GM19467 (cell line): Measurements from ENCODE around the gene SRGAP3.

ENCODE experiments used
- ATAC-seq: cut with Tn5 transposase; IDR thresholded peaks from one replicate; pipeline ENCODE4 v1.9.1; 2021; ENCODE audit warnings: mild to moderate bottlenecking, moderate library complexity; ENCODE audit not compliant: unreplicated experiment

Gene SRGAP3

DNA sequence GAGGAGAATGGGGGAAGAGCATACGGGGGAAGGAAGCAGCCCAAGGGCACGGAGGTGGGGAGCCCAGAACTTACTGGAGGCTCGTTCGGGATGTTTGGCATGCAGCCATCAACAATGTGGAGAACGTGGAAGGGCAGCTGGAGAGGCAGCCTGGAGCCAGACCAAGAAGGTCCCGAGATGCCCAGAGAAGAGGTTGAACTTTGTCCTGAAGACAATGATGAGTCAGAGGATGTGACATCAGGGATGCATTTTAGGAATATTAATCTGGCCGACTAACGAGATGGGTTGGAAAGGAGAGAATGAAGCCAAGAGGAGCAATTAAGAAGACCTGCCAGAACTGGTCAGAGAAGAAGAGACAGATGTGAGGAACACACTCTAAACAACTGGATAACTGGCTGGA, 98.2 kb downstream of the SRGAP3 start:
- no peak for ATAC-seq

DNA sequence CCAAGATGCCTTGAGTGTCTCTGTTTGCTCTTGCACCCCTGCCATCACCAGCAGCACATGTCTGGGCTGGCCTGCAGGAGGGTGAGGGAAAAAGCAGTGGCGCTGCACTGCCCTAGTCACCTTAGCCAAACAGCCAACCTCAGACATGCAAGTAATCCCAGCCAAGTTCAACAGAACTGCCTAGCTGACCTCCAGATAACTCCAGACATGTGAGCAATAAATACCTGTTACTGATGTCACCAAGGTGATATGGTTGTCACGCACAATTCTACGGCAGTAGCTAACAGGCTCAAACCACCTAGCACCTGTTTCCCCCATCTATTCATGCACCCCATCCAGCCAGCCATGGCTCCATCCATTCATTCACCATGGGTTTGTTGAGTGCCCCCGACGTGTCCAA, 99.9 kb downstream of the SRGAP3 start:
- ATAC-seq, result no peak

DNA sequence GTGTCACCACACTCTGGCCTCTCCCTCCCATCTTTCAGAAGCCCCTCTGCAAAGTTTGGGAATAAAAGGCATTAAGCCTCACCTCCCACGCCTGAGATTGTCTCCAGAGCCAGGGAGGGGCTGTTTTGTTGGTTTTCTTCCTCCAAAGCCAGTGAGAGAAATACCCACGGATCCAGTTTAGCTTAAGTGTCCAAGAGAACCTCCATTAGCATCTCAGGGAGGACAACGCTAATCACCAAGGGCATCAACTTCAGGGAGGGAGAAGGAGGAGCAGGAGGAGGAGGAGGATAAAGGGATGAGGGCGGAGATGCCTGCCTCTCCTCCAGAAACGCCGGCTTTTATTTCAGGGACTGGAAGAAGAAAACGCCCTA, 101.6 kb downstream of the SRGAP3 start:
- no peak for ATAC-seq

DNA sequence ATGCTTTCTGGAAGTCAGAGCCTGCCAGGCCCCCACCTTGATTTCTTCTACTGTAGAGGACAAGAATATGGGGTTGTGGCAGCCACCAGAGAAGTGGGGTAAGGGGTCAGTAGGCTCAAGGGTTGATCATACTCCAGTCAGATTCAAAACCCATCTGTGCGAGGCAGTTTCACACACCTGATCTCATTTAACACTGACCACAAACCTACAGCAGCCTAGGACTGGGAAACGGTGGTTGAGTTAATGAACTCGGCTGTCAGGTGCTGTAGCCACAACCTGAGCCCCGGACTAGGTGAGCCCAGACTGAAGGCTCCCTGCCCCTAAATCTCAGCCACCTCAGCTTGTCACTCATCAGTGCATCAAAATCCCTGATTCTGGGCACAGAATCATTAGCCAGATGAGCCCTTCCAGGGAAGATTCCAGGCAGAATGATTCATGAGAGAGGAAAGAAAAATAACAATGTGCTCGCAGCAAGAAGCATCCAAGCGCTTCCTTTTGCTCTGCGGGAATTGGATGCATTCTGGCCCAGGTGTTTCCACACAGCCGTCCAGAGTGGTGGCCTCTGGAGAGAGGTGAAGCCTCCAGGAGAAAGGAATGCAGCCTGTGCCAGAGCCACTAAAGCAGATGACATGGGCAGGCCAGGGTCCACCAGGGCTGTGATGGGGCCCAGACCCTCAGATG, 102.1 kb downstream of the SRGAP3 start:
- ATAC-seq, result peak; percentile 62

DNA sequence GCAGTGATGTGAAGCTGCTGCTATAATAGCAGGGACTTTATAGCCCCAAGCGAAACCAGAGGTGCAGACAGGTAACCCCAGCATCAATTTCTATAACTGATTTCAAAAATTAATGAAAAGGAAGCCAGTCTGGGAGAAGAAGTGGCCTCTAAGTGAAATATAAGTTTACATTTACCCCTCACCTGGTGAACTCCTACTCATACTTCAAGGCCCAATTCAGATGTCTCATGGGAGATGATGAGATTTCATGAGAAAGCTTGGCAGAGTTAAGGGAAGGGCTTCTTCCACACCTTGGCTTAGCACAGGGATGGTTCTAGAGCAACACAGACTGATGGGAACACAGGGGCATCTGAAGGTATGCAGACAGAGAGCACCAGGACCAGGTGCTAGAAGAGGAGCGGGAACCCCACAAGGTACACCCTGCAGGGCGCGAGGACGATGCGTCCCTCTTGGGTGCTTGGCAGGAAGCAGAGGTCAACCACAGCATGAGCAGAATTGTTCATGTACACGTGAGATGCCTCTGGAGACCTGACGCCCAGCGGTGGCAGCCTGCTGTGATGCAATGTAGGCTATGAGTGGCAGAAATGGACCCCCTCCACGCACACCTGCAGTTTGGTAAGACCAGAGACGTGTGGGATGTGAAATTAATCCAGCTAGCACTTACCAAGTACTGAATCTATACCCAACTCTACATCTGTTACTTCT, 102.9 kb downstream of the SRGAP3 start:
- peak; percentile 56 for ATAC-seq

DNA sequence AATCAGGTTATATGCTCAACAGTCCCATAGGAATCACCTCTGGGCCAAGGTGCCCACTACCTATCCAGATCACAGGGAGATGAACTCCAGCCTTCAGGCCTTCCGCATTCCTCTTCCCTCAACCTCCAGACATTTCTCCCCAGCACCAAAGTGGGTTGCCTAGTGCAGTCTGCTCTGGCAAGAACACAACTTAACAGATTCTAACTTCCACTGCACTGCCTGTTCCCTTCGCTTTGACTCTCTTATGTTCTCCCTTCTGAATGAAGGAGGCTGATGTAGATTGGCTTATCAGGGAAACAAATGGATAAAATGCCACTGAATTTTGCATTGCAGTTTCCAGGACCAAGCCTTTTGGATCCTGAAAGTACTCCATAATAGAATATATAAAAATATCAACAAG, 106.3 kb downstream of the SRGAP3 start:
- no peak for ATAC-seq

DNA sequence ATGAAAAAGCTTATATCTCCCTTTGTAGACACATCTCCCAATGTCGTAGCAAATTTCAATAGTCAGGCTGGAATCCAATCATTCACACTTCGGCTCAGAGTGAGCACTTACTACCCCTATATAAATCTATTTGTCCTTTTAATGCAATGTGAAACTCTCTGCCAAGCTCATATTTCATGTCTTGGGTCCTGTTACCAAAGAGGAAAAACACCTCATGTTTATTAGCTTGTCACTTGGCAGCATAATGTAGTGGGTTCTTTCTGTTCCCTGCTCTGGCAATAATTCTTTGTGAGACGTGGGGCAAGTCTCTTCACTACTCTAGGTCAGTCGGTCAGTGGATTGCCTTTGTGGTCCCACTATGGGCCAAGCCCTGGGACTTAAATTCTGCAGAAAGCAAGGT, 107.1 kb downstream of the SRGAP3 start:
- ATAC-seq, result no peak

DNA sequence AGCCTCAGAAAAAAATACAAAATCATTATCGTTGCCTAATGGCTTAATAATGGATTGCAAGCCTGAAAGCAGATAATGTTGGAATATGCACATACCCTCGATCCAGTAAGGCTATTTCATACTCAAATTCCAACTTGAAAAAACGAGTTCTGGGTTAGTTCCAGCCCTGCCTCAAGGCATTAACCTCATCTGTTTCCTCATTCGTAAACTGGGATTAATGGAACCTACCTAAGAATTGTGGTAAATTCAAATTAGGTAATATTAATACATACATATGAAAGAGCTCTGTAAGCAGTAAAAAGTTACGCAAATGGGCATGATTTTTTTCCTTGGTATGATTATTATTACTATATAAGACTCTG, 107.5 kb downstream of the SRGAP3 start:
- ATAC-seq, result no peak

DNA sequence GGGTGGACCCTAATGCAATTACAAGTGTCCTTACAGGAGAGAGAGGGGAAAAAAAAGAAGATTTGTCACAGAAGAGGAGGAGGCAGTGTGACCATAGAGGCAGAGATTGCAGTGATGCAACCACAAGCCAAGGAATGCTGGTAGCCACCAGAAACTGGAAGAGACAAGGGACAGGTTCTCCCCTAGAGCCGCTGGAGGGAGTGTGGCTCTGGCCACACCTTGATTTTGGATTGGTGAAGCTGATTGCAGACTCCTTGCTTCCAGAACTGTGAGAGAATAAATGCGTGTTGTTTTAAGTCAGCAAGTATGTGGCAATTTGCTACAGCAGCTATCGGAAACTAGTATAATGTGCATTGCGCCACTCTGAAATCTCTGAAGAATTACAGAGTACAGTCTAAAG, 110.1 kb downstream of the SRGAP3 start:
- no peak for ATAC-seq

DNA sequence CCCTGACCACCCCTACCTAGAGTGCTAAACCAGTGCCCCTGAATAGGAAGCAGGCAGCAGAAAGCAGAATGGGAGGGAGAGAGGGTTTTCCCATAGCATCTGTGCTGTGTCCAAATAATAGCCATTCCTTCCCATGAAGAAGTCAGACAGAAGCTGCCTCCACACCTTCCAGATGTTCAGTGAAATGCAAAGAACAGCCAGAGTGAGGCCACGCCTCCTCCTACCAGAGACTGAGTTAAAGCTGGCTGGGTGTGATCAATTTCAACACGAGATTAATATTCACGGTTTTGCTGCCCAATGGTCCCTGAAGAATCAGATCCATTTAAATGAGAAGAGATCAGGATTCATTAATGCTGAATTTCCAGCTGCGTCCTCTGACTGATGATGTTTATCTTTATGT, 111.8 kb downstream of the SRGAP3 start:
- ATAC-seq, result no peak

DNA sequence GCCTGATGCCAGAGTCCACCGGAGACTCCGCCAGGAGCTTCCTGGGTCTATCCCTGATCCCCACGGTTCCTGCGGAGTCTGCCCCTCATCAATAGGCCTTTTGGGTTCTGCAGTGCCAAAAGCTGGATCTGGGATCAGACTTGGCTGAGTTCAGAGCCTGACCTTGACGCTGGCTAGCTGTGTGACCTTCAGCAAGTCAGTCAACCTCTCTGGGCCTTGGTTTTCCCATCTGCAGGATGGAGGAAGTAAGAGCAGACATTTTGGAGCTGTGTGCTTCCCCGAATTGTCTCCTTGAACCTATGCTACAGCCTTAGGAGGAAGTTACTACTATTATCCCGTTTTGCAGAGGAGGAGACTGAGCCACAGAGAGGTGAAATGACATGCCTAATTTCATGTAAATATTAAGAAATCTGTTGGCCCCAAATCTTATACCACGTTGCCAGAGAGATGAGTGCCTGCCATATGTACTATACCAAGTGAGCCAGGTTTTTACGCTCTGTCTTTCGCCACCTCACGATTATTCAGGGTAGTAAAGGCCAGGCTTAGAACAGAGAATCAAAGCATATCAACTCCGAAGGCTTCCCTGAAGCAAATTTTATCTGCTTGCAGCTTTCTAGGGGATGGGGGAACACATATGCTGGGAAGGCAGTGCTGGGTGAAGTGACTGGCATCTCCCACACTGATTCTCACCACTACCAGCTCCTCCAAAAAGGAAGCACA, 112.5 kb downstream of the SRGAP3 start:
- ATAC-seq, result no peak

DNA sequence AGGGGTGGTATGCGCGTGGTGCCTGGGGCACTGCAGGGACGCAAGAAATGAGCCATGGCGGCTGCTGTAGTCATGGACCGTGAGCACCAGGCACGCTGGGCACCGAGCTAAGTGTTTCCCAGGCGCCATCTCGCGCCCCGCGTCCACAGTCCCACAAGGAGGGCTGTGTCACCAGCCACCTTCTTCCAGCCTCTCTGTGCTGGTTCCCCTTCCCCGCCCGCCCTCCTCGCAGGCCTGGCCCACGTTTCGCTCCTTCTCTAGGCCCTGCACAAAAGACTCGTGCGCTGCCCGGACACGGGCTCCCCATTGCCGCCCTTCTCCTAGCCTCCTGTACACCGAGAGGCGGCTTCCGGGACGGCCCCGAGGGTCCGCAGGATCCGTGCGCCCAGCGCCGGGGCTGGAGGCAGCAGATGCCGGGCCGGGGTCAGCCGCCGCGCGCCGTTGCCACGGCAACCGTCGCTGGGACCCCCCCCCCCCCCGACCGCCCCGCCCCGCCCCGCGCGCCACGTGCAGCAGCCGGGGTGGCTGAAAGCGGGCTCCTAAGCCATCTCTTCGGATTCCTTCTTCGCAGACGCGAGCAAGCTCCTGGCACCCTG, 113.4 kb downstream of the SRGAP3 start:
- ATAC-seq, result no peak

DNA sequence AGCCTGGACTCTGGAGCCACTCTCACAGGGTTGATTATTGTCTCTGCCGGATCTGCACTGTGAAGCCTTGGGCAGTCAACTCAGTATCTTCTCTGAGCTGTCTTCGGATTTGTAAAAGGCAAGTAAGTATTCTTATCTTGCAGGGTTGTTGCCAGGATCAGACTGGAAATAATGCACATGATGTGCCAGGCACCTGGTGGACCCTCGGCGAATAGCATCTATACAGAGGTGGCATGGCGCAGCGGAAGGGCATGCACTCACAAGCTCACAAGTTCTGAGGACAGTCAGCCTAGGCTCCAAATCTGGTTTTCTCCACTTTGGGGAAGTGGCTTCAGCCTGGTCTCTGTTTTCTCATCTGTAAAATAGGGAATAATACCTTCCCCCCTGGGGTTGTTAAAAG, 113.9 kb downstream of the SRGAP3 start:
- ATAC-seq, result no peak

DNA sequence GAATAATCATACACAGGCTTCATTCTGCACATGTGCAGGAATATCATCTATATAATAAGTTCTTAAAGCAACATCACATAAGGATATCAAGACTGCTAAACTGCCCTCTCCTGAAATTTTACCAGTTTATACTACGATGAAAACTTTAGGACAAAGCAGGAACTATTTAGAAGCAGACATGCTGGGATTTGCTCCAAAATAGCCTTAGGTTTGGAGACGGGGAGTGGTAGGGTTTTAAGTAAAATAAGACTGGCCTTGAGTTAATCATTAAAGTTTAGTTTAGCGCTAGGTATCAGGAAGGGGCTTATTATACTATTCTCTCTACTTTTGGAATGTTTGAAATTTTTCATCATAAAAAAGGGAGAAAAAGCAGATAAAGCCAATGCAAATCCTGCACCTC, 115.8 kb downstream of the SRGAP3 start:
- ATAC-seq, result no peak

DNA sequence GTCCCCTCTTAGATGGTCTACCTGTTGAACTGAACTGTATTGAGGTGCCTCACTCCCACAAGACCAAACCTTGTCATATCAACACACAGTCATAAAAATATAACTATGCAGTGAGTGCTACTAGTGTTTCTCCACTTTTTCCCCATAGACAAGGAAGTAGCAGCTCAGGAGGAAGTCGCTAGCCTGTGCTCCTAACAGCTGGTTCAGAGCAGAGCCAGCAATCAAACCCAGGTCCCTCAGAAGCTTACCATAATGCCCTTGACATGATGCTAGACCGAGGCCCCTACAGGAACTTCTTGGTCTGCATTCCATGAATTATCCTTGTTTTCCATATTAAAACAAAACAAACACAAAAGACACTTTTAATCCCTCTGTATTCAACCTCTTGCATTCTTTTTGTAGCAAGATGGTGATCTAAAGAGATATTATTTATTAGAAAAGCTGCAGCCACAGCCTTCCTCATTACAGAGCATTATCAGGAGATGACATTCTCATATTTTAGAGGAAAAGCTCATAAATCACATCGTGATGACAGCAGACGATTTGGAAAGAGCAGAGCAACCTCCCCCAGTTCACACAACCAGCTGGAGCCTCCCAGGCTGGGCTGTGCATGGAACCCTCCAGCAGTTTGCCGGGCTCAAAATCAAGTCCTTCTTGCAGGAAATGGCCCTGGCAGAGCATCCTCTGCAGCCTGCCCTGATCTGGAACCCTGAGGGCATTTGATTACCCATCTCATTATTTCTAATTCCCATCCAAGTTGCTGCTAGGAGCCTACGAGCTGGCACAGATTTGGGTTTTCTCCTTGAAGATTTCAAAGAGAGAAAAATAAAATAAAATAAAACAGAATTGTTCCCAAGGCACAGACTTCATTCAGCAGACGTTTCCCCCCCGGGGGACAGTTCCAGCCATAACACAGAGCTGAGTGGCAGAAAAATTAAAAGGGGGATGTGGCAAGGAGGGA, 118.8 kb downstream of the SRGAP3 start:
- no peak for ATAC-seq

DNA sequence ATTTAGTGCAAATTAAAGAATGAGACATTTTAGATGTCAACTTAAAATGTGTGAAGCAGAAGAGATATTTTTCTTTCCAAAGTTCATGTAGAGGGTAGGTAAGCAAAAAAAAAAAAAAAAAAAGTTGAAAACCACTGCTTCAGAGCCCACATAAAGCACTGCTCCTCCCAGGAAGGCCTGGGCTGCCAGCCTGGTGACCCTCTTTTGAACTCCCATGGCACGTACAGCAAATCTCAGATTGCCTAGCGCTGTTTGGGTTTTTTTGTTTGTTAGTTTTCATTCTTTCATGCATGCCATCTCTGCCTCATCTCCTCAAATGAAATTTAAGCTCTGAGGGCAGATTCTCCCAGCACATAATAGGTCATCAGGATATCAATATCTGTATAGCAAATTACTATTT, 120.1 kb downstream of the SRGAP3 start:
- no peak for ATAC-seq

DNA sequence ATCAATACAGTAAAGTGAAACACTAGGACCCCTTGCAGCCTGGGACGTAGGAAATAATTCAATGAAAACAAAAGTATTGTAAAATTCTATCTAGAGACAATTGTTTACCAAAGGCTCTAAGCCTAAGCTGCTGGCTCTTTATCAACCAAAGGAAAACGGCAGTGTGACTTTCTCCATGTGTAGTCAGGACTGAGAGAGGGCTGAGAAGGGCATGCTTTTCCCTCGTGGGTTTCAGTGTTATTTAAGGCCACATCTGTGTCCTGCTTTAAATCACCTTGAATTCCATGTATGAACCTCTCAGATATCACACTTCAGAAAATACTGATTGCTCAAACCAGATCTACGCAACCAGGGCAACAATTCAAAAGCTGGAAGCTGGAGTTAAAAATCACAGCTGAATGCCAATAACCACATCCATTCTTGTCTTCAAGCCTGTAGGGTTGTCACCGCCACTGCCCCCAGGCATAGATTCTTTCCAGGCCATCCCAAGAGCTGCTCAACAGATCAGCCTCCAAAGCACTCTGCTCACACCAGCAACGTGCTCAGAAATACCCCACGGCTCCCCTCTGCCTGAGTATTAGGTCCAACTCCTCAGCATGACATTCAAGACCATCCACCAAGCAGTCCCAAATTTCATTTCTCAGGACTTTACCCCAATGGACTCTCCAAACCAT, 124.0 kb downstream of the SRGAP3 start:
- no peak for ATAC-seq

DNA sequence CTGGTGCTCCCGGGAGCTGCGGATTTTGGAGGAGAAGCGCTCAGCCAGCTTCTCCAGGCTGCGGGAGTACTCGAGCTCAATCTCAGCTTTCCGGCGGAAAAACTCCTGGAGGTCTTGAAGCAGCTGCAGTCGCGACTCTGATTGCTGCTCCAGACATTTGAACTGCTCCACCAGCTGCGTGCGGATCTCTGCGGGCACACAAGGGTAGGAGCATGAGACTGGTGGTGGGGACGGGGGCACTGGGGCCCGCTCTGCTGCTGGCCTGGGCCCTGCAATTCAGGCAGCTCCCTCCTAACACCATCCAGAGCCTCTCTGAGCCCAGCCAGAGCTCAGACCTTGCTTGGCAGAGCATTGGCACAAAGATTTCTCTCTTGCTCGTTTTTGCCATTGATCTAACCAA, 124.7 kb downstream of the SRGAP3 start:
- no peak for ATAC-seq

DNA sequence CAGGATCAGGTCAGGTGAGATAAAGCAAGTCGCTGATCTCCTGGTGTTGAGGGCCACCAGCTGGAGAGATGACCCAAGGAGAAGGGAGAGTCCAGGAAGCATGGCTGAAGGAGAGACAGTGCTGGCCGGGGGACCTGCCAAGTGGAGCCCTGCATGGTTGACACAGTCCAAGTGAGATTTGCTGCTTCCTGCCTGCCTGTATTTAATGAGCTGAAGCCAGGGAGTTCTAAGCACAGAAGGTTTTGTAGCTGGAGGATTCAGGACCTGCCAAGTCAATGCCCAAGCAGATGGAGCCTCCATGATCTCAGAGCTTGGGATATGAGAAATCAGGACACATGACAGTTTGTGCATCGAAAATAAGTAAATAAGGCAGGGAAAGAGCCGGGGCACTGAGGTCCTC, 125.6 kb downstream of the SRGAP3 start:
- no peak for ATAC-seq

DNA sequence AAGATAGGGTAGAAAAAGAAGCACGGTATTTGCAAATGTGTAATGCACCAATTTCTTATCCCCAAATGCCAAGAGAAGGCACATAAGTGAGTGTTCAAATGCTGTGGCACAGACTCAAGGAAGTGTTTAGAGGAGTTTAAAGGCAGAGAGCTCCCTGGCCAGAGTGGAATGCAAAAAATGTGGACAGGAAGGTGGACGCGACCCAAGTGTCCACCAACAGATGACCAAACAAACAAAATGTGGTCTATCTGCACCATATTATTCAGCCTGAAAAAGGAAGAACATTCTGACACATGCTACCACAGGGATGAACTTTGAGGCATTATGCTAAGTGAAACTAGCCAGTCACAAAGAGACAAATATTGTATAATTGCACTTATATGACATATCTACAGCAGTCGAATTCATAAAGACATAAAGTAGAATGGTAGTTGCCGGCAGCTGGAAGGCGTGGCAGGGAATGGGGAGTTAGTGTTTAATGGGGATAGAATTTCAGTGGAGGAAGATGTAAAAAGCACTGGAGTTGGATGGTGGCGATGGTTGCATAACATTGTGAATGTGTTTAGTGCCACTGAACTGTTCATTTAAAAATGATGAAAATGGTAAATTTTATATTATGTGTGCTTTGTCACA, 126.6 kb downstream of the SRGAP3 start:
- no peak for ATAC-seq
